PC-9 (cell line): ENCODE data around the gene TSHZ2.

Experiments
- EZH2 ChIP-seq: fragments of 200-600 bp; sonication (generic); IDR thresholded peaks from 2 replicates; pipeline ENCODE4 v1.8.0; 2017; ENCODE audit warnings: antibody characterized with exemption, low read depth
- TF ChIP-seq, protein P1 (sequence below): fragments of 200-600 bp; sonication (generic); conservative IDR thresholded peaks from 2 replicates; pipeline ENCODE4 v1.6.1; 2017; ENCODE audit warnings: mixed run types, antibody characterized with exemption, mild to moderate bottlenecking, moderate library complexity

DNA sequence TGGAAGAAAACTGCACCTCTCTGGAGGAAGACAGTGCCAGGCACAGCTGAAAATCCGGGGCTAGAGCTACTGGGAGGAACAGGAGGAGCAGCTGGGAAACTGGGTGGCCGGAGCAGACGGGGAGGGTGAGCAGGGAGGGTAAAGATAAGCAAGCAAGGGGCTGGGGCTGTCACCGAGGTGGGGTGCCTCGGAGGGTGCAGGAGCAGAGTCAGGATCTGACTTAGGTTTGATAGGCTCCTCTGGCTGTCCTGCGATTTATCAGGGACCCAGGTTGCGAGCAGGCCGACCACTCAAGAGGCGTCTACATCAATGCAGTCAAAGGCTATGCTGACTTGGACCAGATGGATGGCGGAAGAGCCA is 12.3 kb downstream of the TSHZ2 start:
- TF ChIP-seq, protein P1, sequence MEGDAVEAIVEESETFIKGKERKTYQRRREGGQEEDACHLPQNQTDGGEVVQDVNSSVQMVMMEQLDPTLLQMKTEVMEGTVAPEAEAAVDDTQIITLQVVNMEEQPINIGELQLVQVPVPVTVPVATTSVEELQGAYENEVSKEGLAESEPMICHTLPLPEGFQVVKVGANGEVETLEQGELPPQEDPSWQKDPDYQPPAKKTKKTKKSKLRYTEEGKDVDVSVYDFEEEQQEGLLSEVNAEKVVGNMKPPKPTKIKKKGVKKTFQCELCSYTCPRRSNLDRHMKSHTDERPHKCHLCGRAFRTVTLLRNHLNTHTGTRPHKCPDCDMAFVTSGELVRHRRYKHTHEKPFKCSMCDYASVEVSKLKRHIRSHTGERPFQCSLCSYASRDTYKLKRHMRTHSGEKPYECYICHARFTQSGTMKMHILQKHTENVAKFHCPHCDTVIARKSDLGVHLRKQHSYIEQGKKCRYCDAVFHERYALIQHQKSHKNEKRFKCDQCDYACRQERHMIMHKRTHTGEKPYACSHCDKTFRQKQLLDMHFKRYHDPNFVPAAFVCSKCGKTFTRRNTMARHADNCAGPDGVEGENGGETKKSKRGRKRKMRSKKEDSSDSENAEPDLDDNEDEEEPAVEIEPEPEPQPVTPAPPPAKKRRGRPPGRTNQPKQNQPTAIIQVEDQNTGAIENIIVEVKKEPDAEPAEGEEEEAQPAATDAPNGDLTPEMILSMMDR: no peak
- TF ChIP-seq EZH2: no peak
